ENCODE data around the gene KIAA0825.

DNA sequence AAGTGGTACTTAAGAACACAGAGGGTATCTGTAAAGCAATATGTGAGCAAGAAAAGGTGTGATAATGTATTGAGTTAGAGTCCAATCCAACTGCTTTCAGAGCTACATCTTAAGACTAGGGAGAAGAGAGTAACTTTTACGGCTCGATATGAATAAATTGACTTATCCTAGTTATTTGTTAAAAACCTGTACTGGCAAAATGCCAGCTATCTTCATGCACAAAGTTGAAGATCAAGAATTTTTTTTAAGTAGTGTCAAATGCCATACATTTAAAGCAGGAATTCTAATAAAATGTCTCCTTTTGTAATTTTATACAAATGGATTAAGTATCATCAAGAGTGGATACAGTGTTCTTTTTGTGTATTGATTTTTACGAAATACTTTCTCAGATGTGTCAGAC lies 305.2 kb downstream of the KIAA0825 start:
- TF ChIP-seq, protein P1, sequence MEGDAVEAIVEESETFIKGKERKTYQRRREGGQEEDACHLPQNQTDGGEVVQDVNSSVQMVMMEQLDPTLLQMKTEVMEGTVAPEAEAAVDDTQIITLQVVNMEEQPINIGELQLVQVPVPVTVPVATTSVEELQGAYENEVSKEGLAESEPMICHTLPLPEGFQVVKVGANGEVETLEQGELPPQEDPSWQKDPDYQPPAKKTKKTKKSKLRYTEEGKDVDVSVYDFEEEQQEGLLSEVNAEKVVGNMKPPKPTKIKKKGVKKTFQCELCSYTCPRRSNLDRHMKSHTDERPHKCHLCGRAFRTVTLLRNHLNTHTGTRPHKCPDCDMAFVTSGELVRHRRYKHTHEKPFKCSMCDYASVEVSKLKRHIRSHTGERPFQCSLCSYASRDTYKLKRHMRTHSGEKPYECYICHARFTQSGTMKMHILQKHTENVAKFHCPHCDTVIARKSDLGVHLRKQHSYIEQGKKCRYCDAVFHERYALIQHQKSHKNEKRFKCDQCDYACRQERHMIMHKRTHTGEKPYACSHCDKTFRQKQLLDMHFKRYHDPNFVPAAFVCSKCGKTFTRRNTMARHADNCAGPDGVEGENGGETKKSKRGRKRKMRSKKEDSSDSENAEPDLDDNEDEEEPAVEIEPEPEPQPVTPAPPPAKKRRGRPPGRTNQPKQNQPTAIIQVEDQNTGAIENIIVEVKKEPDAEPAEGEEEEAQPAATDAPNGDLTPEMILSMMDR (IDR thresholded peaks at IDR 0.05; ENCODE audit: low read depth, low read length) = no peak
- no peak for TF ChIP-seq EZH2phosphoT487 (IDR thresholded peaks at IDR 0.05; ENCODE audit: low read depth)
